ENCODE measurements around the gene NRDC. TPM values are rescaled to one million over a fixed set of nuclear protein-coding genes. Genes with fewer than 3 reads are reported as not detected.

Gene NRDC
- total and polyA plus RNA-seq, 3 donors from 2014 or later, result 108 to 264 (median 185) TPM

GRCh38 chr1:51792864-51793263 lies 85.7 kb downstream of the NRDC start:
- Histone ChIP-seq H3K4me3 (no peak overlapping the region), H3K36me3 (ENCODE audit: low read depth, missing control alignments) (no peaks in the 10 kb centered on the region), H3K27ac (no peak overlapping the region), H3K9me3 (no peaks in the 10 kb centered on the region), H3K4me1 (no peaks in the 10 kb centered on the region), H3K27me3 (no peaks in the 10 kb centered on the region)
- TF ChIP-seq CTCF (IDR thresholded peaks at IDR 0.05), result no peak
- no peak for TF ChIP-seq POLR2A (IDR thresholded peaks at IDR 0.05)
- DNase-seq, result no peak
- WGBS, 2 donors, result 92 to 100% methylated on average over 1 of the region's 1 CpG
- intact Hi-C loops (cut with DNase I; ENCODE audit: low total_unique reads), result no loop called here

- Histone ChIP-seq H3K4me3 (no peak overlapping the region), H3K4me1 (no peaks in the 10 kb centered on the region), H3K36me3 (ENCODE audit: low read depth, missing control alignments) (no peaks in the 10 kb centered on the region), H3K27ac (no peak overlapping the region), H3K9me3 (no peaks in the 10 kb centered on the region), H3K27me3 (no peaks in the 10 kb centered on the region)
- no peak for DNase-seq
- intact Hi-C loops (cut with DNase I; ENCODE audit: low total_unique reads), result no loop called here
- WGBS, 2 donors, result 88 to 91% methylated on average over 1 of the region's 1 CpG
- no peak for TF ChIP-seq CTCF (IDR thresholded peaks at IDR 0.05)
- TF ChIP-seq POLR2A (IDR thresholded peaks at IDR 0.05), result no peak
These were observed 86.6 kb downstream of the NRDC start for GRCh38 chr1:51791888-51792287.

- no peaks in the 10 kb centered on the region for H3K36me3 ChIP-seq (ENCODE audit: low read depth, missing control alignments)
- WGBS, 2 donors, result 93 to 96% methylated on average over 6 of the region's 6 CpGs
- H3K27ac ChIP-seq, result no peak overlapping the region
- no peaks in the 10 kb centered on the region for H3K9me3 ChIP-seq
- TF ChIP-seq POLR2A (IDR thresholded peaks at IDR 0.05), result no peak
- no peak for TF ChIP-seq CTCF (IDR thresholded peaks at IDR 0.05)
- H3K4me3 ChIP-seq, result no peak overlapping the region
- no peaks in the 10 kb centered on the region for H3K4me1 ChIP-seq
- intact Hi-C loops (cut with DNase I; ENCODE audit: low total_unique reads), result no loop called here
- H3K27me3 ChIP-seq, result no peaks in the 10 kb centered on the region
- DNase-seq, result no peak
These were observed 88.1 kb downstream of the NRDC start for GRCh38 chr1:51790385-51790784.

- Histone ChIP-seq H3K4me3 (no peak overlapping the region), H3K27ac (no peak overlapping the region), H3K27me3 (no peaks in the 10 kb centered on the region), H3K9me3 (no peaks in the 10 kb centered on the region), H3K36me3 (ENCODE audit: low read depth, missing control alignments) (no peaks in the 10 kb centered on the region), H3K4me1 (no peaks in the 10 kb centered on the region)
- TF ChIP-seq POLR2A (IDR thresholded peaks at IDR 0.05) (no peak), CTCF (IDR thresholded peaks at IDR 0.05) (no peak)
- no peak for DNase-seq
- WGBS, 2 donors, result 88 to 93% methylated on average over 1 of the region's 1 CpG
- intact Hi-C loops (cut with DNase I; ENCODE audit: low total_unique reads), result no loop called here
These were observed 89.2 kb downstream of the NRDC start for GRCh38 chr1:51789342-51789741.

- Histone ChIP-seq H3K27me3 (no peaks in the 10 kb centered on the region), H3K36me3 (ENCODE audit: low read depth, missing control alignments) (no peaks in the 10 kb centered on the region), H3K27ac (no peak overlapping the region), H3K9me3 (no peaks in the 10 kb centered on the region), H3K4me1 (no peaks in the 10 kb centered on the region), H3K4me3 (no peak overlapping the region)
- no peak for DNase-seq
- intact Hi-C loops (cut with DNase I; ENCODE audit: low total_unique reads), result no loop called here
- TF ChIP-seq POLR2A (IDR thresholded peaks at IDR 0.05) (no peak), CTCF (IDR thresholded peaks at IDR 0.05) (no peak)
- WGBS, 2 donors, result 75 to 81% methylated on average over 2 of the region's 2 CpGs
These were observed 89.6 kb downstream of the NRDC start for GRCh38 chr1:51788938-51789337.
